Endothelial cell of umbilical vein (primary cell): ENCODE measurements around the gene UBE3D. TPM values are rescaled to one million over a fixed set of nuclear protein-coding genes. Genes with fewer than 3 reads are reported as not detected.

Experiments used
- BruUV-seq: library from RNA; stranded (reverse); fragments of 400-500 nt; replicated peaks from 2 replicates; lab custom pipeline; 2021; lab: Mats Ljungman, UMichigan
- CTCF ChIA-PET: fragments of 300-600, 350-600 bp; sonication (Branson Sonifier 250); formaldehyde crosslinking; loops from one replicate; lab custom pipeline; 2021; ENCODE audit warnings: antibody characterized with exemption, inconsistent platforms; lab: Charles Lee
- POLR2A ChIA-PET: fragments of 300-600, 350-600 bp; sonication (Branson Sonifier 250); formaldehyde crosslinking; loops from one replicate; lab custom pipeline; 2021; ENCODE audit warnings: antibody characterized with exemption, inconsistent platforms; lab: Charles Lee
- DNase-seq: peaks from one replicate; pipeline ENCODE4 v3.0.0-alpha.2; 2011; ENCODE audit warnings: low read depth, low spot score
- FAIRE-seq: peaks from 2 replicates; lab custom pipeline; 2011; peaks lifted over from hg19 to GRCh38; lab: Jason Lieb, UNC
- H2AFZ ChIP-seq: 2 replicates; pipeline ENCODE4 v1.6.0; 2012; ENCODE audit warnings: low read depth, low read length, control low read depth, inconsistent platforms
- H3K27ac ChIP-seq: 2 replicates; pipeline ENCODE4 v1.5.1; 2011; ENCODE audit warnings: low read depth, mild to moderate bottlenecking, control low read depth, low read length, moderate library complexity; ENCODE audit not compliant: insufficient read depth
- H3K27me3 ChIP-seq, 2 experiments: 2 replicates each; pipeline versions ENCODE4 v1.6.0 to v1.6.1; 2011; ENCODE audit warnings: low read length in 2 of 2, mixed read lengths in 1 of 2; ENCODE audit not compliant: control insufficient read depth in 2 of 2, insufficient read depth in 2 of 2
- H3K36me3 ChIP-seq, 2 experiments: 2 replicates in 1 of 2; 3 replicates in 1 of 2; pipeline ENCODE4 v1.5.1; 2011; ENCODE audit warnings: low read length in 2 of 2, mild to moderate bottlenecking in 1 of 2, moderate library complexity in 1 of 2; ENCODE audit not compliant: control insufficient read depth in 2 of 2, insufficient read depth in 2 of 2; ENCODE audit errors: extremely low read depth in 1 of 2
- H3K4me1 ChIP-seq: 3 replicates; pipeline ENCODE4 v1.5.1; 2011; ENCODE audit warnings: mild to moderate bottlenecking, low read length; ENCODE audit not compliant: control insufficient read depth, insufficient read depth; ENCODE audit errors: extremely low read depth
- H3K4me2 ChIP-seq: 2 replicates; pipeline ENCODE4 v1.6.1; 2011; ENCODE audit warnings: low read length, control low read depth, mixed read lengths; ENCODE audit not compliant: insufficient read depth
- H3K4me3 ChIP-seq, 3 experiments: fragments of 200-600 bp in 1 of 3; sonication (generic), shearing (Covaris generic) in 1 of 3; replicated peaks in 1 of 3; 2 replicates each; pipeline ENCODE4 v1.5.1; 2011 to 2016; ENCODE audit warnings: control low read depth in 3 of 3, low read length in 3 of 3, mild to moderate bottlenecking in 2 of 3, inconsistent platforms in 1 of 3, low read depth in 1 of 3, moderate library complexity in 1 of 3; ENCODE audit not compliant: insufficient read depth in 1 of 3
- H3K79me2 ChIP-seq: 2 replicates; pipeline ENCODE4 v1.6.0; 2012; ENCODE audit warnings: low read length, inconsistent platforms; ENCODE audit not compliant: control insufficient read depth, insufficient read depth
- H3K9ac ChIP-seq: replicated peaks from 2 replicates; pipeline ENCODE3; 2011; ENCODE audit warnings: low read length, control low read depth; ENCODE audit not compliant: insufficient read depth; ENCODE audit errors: extremely low read depth
- H3K9me1 ChIP-seq: replicated peaks from 3 replicates; pipeline ENCODE4 v1.6.0; 2011; ENCODE audit warnings: mild to moderate bottlenecking, low read length; ENCODE audit not compliant: control insufficient read depth, insufficient read depth; ENCODE audit errors: extremely low read depth
- H3K9me3 ChIP-seq: replicated peaks from 2 replicates; pipeline ENCODE4 v1.5.1; 2012; ENCODE audit warnings: low read length, inconsistent platforms; ENCODE audit not compliant: control insufficient read depth, insufficient read depth
- H4K20me1 ChIP-seq: replicated peaks from 2 replicates; pipeline ENCODE3; 2011; ENCODE audit warnings: mild to moderate bottlenecking, low read length; ENCODE audit not compliant: control insufficient read depth, insufficient read depth; ENCODE audit errors: extremely low read depth
- CTCF ChIP-seq, 2 donors: IDR thresholded peaks; 1 replicate in 1 of 2; 2 replicates in 1 of 2; pipeline ENCODE4 v1.5.1; 2011; ENCODE audit warnings: low read length in 2 of 2, mild to moderate bottlenecking in 2 of 2, moderate library complexity in 2 of 2, control low read depth in 1 of 2, inconsistent platforms in 1 of 2, low read depth in 1 of 2; ENCODE audit not compliant: insufficient read depth in 1 of 2; ENCODE audit errors: extremely low read depth in 1 of 2
- EZH2 ChIP-seq: IDR thresholded peaks from 2 replicates; pipeline ENCODE4 v1.6.1; 2012; ENCODE audit warnings: borderline replicate concordance, low read depth, mild to moderate bottlenecking, moderate library complexity, low read length, inconsistent platforms; ENCODE audit not compliant: severe bottlenecking
- FOS ChIP-seq: IDR thresholded peaks from 2 replicates; pipeline ENCODE4 v1.6.1; 2011; ENCODE audit warnings: mild to moderate bottlenecking, low read length, moderate library complexity, borderline replicate concordance; ENCODE audit not compliant: insufficient read depth
- GATA2 ChIP-seq: IDR thresholded peaks from 2 replicates; pipeline ENCODE4 v1.7.0; 2011; ENCODE audit warnings: low read depth, mild to moderate bottlenecking, moderate library complexity, mixed read lengths, low read length; ENCODE audit not compliant: insufficient read length, insufficient read depth
- JUN ChIP-seq: IDR thresholded peaks from 2 replicates; pipeline ENCODE4 v1.6.1; 2011; ENCODE audit warnings: borderline replicate concordance, low read depth; ENCODE audit not compliant: insufficient read length, insufficient read depth
- MAX ChIP-seq: IDR thresholded peaks from 2 replicates; pipeline ENCODE4 v1.6.1; 2011; ENCODE audit not compliant: insufficient read depth, insufficient read length
- MYC ChIP-seq: IDR thresholded peaks from one replicate; pipeline ENCODE4 v1.6.1; 2011; ENCODE audit warnings: mild to moderate bottlenecking, low read depth, low read length
- POLR2A ChIP-seq: IDR thresholded peaks from 2 replicates; pipeline ENCODE4 v1.6.1; 2012; ENCODE audit warnings: low read depth, mild to moderate bottlenecking, control low read depth, low read length
- POLR2AphosphoS5 ChIP-seq: IDR thresholded peaks from 2 replicates; pipeline ENCODE4 v1.6.1; 2012; ENCODE audit warnings: low read depth, mild to moderate bottlenecking, control low read depth, low read length, moderate library complexity; ENCODE audit not compliant: insufficient read depth
- dilution Hi-C: fragments of 300-500 bp; cut with MboI; formaldehyde crosslinking; loops from one replicate; pipeline ENCODE4 v1.15.0; 2019; ENCODE audit warnings: low sequenced_read_pairs; ENCODE audit not compliant: extremely low pct_ligation_motif_present
- intact Hi-C: fragments of 100-400 bp; cut with micrococcal nuclease; formaldehyde crosslinking; loops from one replicate; pipeline ENCODE4 v1.10.0; 2022
- polyA plus RNA-seq, 4 experiments: library from polyadenylated mRNA; depleted of rRNA in 3 of 4; stranded (reverse) in 3 of 4; unstranded in 1 of 4; fragments of >200 nt; gene quantifications; 2 replicates each; pipeline versions ENCODE4 v1.2.1 to v1.2.3, GENCODE V29; 2011 to 2012; ENCODE audit warnings: missing spikeins in 1 of 4
- total RNA-seq: library from RNA; stranded (reverse); gene quantifications from 2 replicates; pipeline ENCODE4 v1.2.3, GENCODE V29; 2021

Gene UBE3D
- total and polyA plus RNA-seq, 2 donors (not counting 3 experiments of a cell fraction or from before 2014, with no cell fraction given) = 1.9 to 6.2 TPM

- Histone ChIP-seq H3K9ac (no peak overlapping the region), H3K4me1 (no peaks in the 10 kb centered on the region), H3K4me3 (no peak overlapping the region), H3K9me3 (no peaks in the 10 kb centered on the region), H3K4me2 (no peak overlapping the region), H4K20me1 (no peaks in the 10 kb centered on the region), H3K36me3 (no peaks in the 10 kb centered on the region), H3K79me2 (no peaks in the 10 kb centered on the region), H3K27me3 (no peaks in the 10 kb centered on the region), H3K27ac (no peak overlapping the region), H2AFZ (no peak overlapping the region), H3K9me1 (no peaks in the 10 kb centered on the region)
- intact Hi-C loops = no loop called here
- dilution Hi-C loops = no loop called here
- TF ChIP-seq FOS = no peak
- TF ChIP-seq POLR2A = no peak
- TF ChIP-seq CTCF (IDR thresholded peaks at IDR 0.05; ENCODE audit: extremely low read depth in 1 of 2, insufficient read depth in 1 of 2, low read depth in 1 of 2, low read length in 2 of 2) = no peak
- no peak for TF ChIP-seq MAX
- no peak for TF ChIP-seq EZH2
- TF ChIP-seq GATA2 = no peak
- TF ChIP-seq JUN = no peak
- TF ChIP-seq MYC = no peak
- TF ChIP-seq POLR2AphosphoS5 = no peak
- FAIRE-seq = peak; percentile 52
- DNase-seq = peak; percentile 51
- ChIA-PET CTCF (interaction anchor here (0.7 to 1.1 kb wide), 2 partner anchors 11 to 17 kb away, joined by 3 read pairs; no protein-coding TSS in a partner anchor), POLR2A (no interaction called here)
- BruUV-seq = no TSS peak
Observed at GRCh38 chr6:82989736-82990290, 75.8 kb downstream of the UBE3D start.
